NCI-H510A (cell line): Measurements from ENCODE around the gene SFMBT2.

Experiments
- DNase-seq: peaks from one replicate; lab custom pipeline; 2025; lab: John Stamatoyannopoulos, UW

SFMBT2 gene

GRCh38 chr10:7364474-7364873 is 46.4 kb downstream of the SFMBT2 start:
- DNase-seq = no peak

GRCh38 chr10:7363700-7364099 is 47.1 kb downstream of the SFMBT2 start:
- no peak for DNase-seq

- DNase-seq = no peak
These were observed 48.4 kb downstream of the SFMBT2 start for GRCh38 chr10:7362471-7362870.

- no peak for DNase-seq
These were observed 49.5 kb downstream of the SFMBT2 start for GRCh38 chr10:7361316-7361715.

GRCh38 chr10:7359954-7360353 is 50.9 kb downstream of the SFMBT2 start:
- no peak for DNase-seq

- no peak for DNase-seq
These were observed 51.5 kb downstream of the SFMBT2 start for GRCh38 chr10:7359356-7359755.

- no peak for DNase-seq
These were observed 53.6 kb downstream of the SFMBT2 start for GRCh38 chr10:7357193-7357592.

GRCh38 chr10:7354330-7355047 is 56.3 kb downstream of the SFMBT2 start:
- no peak for DNase-seq

GRCh38 chr10:7351894-7352293 is 58.9 kb downstream of the SFMBT2 start:
- no peak for DNase-seq

GRCh38 chr10:7350541-7351195 is 60.2 kb downstream of the SFMBT2 start:
- no peak for DNase-seq

- DNase-seq = no peak
These were observed 65.1 kb downstream of the SFMBT2 start for GRCh38 chr10:7345717-7346116.

GRCh38 chr10:7343040-7343439 is 67.8 kb downstream of the SFMBT2 start:
- no peak for DNase-seq

- DNase-seq = no peak
These were observed 70.5 kb downstream of the SFMBT2 start for GRCh38 chr10:7340179-7340874.

GRCh38 chr10:7339510-7339909 is 71.3 kb downstream of the SFMBT2 start:
- no peak for DNase-seq

- DNase-seq = no peak
These were observed 72.4 kb downstream of the SFMBT2 start for GRCh38 chr10:7338469-7338868.

- DNase-seq = no peak
These were observed 73.2 kb downstream of the SFMBT2 start for GRCh38 chr10:7337431-7338171.

- no peak for DNase-seq
These were observed 74.9 kb downstream of the SFMBT2 start for GRCh38 chr10:7335977-7336376.

GRCh38 chr10:7334642-7334964 is 76.2 kb downstream of the SFMBT2 start:
- no peak for DNase-seq

- DNase-seq = no peak
These were observed 76.7 kb downstream of the SFMBT2 start for GRCh38 chr10:7333961-7334641.

GRCh38 chr10:7329219-7329618 is 81.6 kb downstream of the SFMBT2 start:
- no peak for DNase-seq

GRCh38 chr10:7327885-7328284 is 82.9 kb downstream of the SFMBT2 start:
- no peak for DNase-seq

GRCh38 chr10:7322623-7323022 is 88.2 kb downstream of the SFMBT2 start:
- DNase-seq = no peak
